Chondrocyte (in vitro differentiated cells): Measurements from ENCODE around the gene NUB1. TPM values are rescaled to one million over a fixed set of nuclear protein-coding genes. Genes with fewer than 3 reads are reported as not detected.

Experiments used
- DNase-seq: peaks from one replicate; pipeline ENCODE4 v3.0.0; 2021; ENCODE audit warnings: mixed read lengths, low spot score
- H3K27ac Mint-ChIP-seq: one replicate; pipeline ENCODE4 v1.8.0; 2021; ENCODE audit warnings: mild to moderate bottlenecking, moderate library complexity, mixed read lengths; ENCODE audit not compliant: unreplicated experiment
- H3K27me3 Mint-ChIP-seq: 2 replicates; pipeline ENCODE4 v1.8.0; 2021; ENCODE audit warnings: low read depth, mixed read lengths
- H3K36me3 Mint-ChIP-seq: 2 replicates; pipeline ENCODE4 v1.8.0; 2021; ENCODE audit warnings: low read depth, mixed read lengths
- H3K4me1 Mint-ChIP-seq: 2 replicates; pipeline ENCODE4 v1.8.0; 2021; ENCODE audit warnings: low read depth, mild to moderate bottlenecking, mixed read lengths
- H3K4me3 Mint-ChIP-seq: one replicate; pipeline ENCODE4 v1.8.0; 2021; ENCODE audit warnings: mild to moderate bottlenecking, moderate library complexity, mixed read lengths; ENCODE audit not compliant: unreplicated experiment
- H3K9me3 Mint-ChIP-seq: 2 replicates; pipeline ENCODE4 v1.8.0; 2021; ENCODE audit warnings: low read depth, mixed read lengths
- CTCF ChIP-seq: fragments of 200-600 bp; sonication (generic); IDR thresholded peaks from 2 replicates; pipeline ENCODE4 v1.5.0; 2021; ENCODE audit warnings: antibody characterized with exemption, mild to moderate bottlenecking, moderate library complexity
- total RNA-seq: library from RNA; stranded (reverse); gene quantifications from 3 replicates; pipeline ENCODE4 v1.2.1, GENCODE V29; 2021

Gene NUB1
- total RNA-seq, 1 donor from 2014 or later = 50.3 TPM

GRCh38 chr7:151397026-151397425 is 55.4 kb downstream of the NUB1 start:
- Mint-ChIP-seq H3K9me3 (no peaks in the 10 kb centered on the region), H3K27me3 (peaks cover 33% of the 10 kb centered on the region), H3K27ac (no peak overlapping the region), H3K4me3 (no peak overlapping the region), H3K4me1 (peaks cover under 1% of the 10 kb centered on the region), H3K36me3 (no peaks in the 10 kb centered on the region)
- TF ChIP-seq CTCF = no peak
- DNase-seq = peak; percentile 86

- Mint-ChIP-seq H3K4me1 (peaks cover 14% of the 10 kb centered on the region), H3K4me3 (no peak overlapping the region)
Observed at GRCh38 chr7:151398446-151399304, 57.1 kb downstream of the NUB1 start.

GRCh38 chr7:151399305-151399601 is 57.6 kb downstream of the NUB1 start:
- no peak overlapping the region for H3K4me3 Mint-ChIP-seq
- H3K36me3 Mint-ChIP-seq = no peaks in the 10 kb centered on the region
- H3K4me1 Mint-ChIP-seq = peaks cover 20% of the 10 kb centered on the region
- peaks cover 21% of the 10 kb centered on the region for H3K27me3 Mint-ChIP-seq
- TF ChIP-seq CTCF = no peak
- H3K27ac Mint-ChIP-seq = no peak overlapping the region
- DNase-seq = no peak
- H3K9me3 Mint-ChIP-seq = no peaks in the 10 kb centered on the region

More at GRCh38 chr7:151398446-151399304, 57.1 kb downstream of the NUB1 start:
- no peak for TF ChIP-seq CTCF
- Mint-ChIP-seq H3K36me3 (no peaks in the 10 kb centered on the region), H3K9me3 (no peaks in the 10 kb centered on the region), H3K27me3 (peaks cover 24% of the 10 kb centered on the region), H3K27ac (no peak overlapping the region)
- DNase-seq = peak; percentile 78

- no peak for TF ChIP-seq CTCF
- DNase-seq = peak; percentile 72
- Mint-ChIP-seq H3K4me1 (peaks cover 20% of the 10 kb centered on the region), H3K9me3 (no peaks in the 10 kb centered on the region), H3K36me3 (no peaks in the 10 kb centered on the region), H3K27me3 (peaks cover 21% of the 10 kb centered on the region), H3K4me3 (no peak overlapping the region), H3K27ac (no peak overlapping the region)
Observed at GRCh38 chr7:151399906-151400305, 58.3 kb downstream of the NUB1 start.

- no peak for DNase-seq
- no peak for TF ChIP-seq CTCF
- Mint-ChIP-seq H3K27me3 (peaks cover 23% of the 10 kb centered on the region), H3K9me3 (no peaks in the 10 kb centered on the region), H3K4me3 (no peak overlapping the region), H3K27ac (no peak overlapping the region), H3K4me1 (peaks cover 20% of the 10 kb centered on the region), H3K36me3 (no peaks in the 10 kb centered on the region)
Observed at GRCh38 chr7:151400626-151401315, 59.2 kb downstream of the NUB1 start.
